Measurements from ENCODE around the gene METRN. TPM values are rescaled to one million over a fixed set of nuclear protein-coding genes. Genes with fewer than 3 reads are reported as not detected.
"Not testable (repeated sequence)": the region's sequence is repeated elsewhere in the genome, so short reads cannot be mapped to it uniquely, and the experiment has no call there.

METRN gene
- total and polyA plus RNA-seq, 4 experiments from 2014 or later = 6.9 to 18.8 (median 8.0) TPM

DNA sequence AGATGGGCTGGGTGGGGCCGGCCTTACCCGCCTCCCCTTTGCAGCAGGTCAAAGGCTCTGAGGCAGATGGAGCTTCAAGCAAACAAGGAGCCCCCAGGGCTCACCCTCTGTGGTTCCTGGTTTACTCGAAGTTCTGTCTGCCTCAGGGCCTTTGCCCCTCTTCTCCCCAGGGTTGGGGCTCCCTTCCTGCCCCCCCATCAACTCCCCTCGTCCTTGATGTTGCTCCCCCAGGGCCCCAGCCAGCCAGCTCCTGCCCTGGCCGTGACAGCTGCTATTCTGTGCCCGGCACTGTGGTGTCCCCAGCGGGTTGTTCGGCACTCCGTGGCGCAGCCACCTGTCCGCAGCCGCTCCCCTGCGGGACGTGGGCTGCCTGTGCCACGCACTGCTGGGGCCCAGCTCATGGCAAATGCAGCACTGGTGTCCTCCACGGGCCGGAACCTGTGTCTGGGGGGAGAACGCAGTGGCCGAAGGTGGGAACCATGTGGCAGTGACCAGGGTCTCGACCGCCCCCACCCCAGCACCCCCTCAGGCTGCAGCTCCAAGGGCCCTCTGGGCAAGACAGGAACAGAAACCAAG is 4.3 kb upstream of the METRN start:
- Histone ChIP-seq H3K36me3 (ENCODE audit: insufficient read depth, low read length) (no peaks in the 10 kb centered on the region), H3K4me3 (ENCODE audit: low read length in 2 of 2) (no peak overlapping the region), H3K4me1 (ENCODE audit: insufficient read depth, low read length) (peaks cover 6% of the 10 kb centered on the region), H3K27me3 (ENCODE audit: insufficient read depth, low read length) (peaks cover 38% of the 10 kb centered on the region), H3K27ac (ENCODE audit: low read depth, low read length) (no peak overlapping the region), H3K9me3 (ENCODE audit: control insufficient read depth in 1 of 2, low read length in 2 of 2) (no peaks in the 10 kb centered on the region)
- no peaks in the 10 kb centered on the region for H3K36me3 Mint-ChIP-seq
- POLR2A ChIA-PET (ENCODE audit: partially characterized antibody) = interaction anchor here (0.9 to 9.0 kb wide), 3 partner anchors 11 to 15 kb away, joined by 3 to 71 read pairs (median 4); partner anchors contain the start of genes ANTKMT, CCDC78 and HAGHL
- peaks cover 0 to 13% (median 6%) of the 10 kb centered on the region in 4 donors for H3K4me1 Mint-ChIP-seq
- H3K4me3 Mint-ChIP-seq = no peak overlapping the region
- CTCF ChIA-PET (ENCODE audit: partially characterized antibody) = interaction anchor here (0.7 to 6.0 kb wide), 5 partner anchors 9 to 75 kb away, joined by 3 to 84 read pairs (median 3); partner anchors contain the start of genes CHTF18, CIAO3 and RPUSD1
- no peaks in the 10 kb centered on the region for H3K9me3 Mint-ChIP-seq
- peaks cover 19 to 36% of the 10 kb centered on the region in 2 donors for H3K27me3 Mint-ChIP-seq
- intact Hi-C loops (cut with micrococcal nuclease) = loop anchor here (1.0 kb wide), 2 partner anchors 31 to 75 kb away; no protein-coding TSS in a partner anchor
- H3K27ac Mint-ChIP-seq = no peak overlapping the region
- DNase-seq = no peak

- H3K9me3 Mint-ChIP-seq = no peaks in the 10 kb centered on the region
- POLR2A ChIA-PET (ENCODE audit: partially characterized antibody) = interaction anchor here (1.5 to 9.0 kb wide), 2 partner anchors 14 to 76 kb away, joined by 3 to 71 read pairs; partner anchors contain the start of genes ANTKMT, CCDC78 and HAGHL
- peak overlapping the region in 1 of 7 donors; percentile 17 for H3K27ac Mint-ChIP-seq
- Histone ChIP-seq H3K27ac (ENCODE audit: low read depth, low read length) (no peak overlapping the region), H3K4me1 (ENCODE audit: insufficient read depth, low read length) (peaks cover 10% of the 10 kb centered on the region), H3K27me3 (ENCODE audit: insufficient read depth, low read length) (peaks cover 38% of the 10 kb centered on the region), H3K4me3 (ENCODE audit: low read length in 2 of 2) (no peak overlapping the region), H3K9me3 (ENCODE audit: control insufficient read depth in 1 of 2, low read length in 2 of 2) (no peaks in the 10 kb centered on the region), H3K36me3 (ENCODE audit: insufficient read depth, low read length) (no peaks in the 10 kb centered on the region)
- H3K4me3 Mint-ChIP-seq = no peak overlapping the region
- intact Hi-C loops (cut with micrococcal nuclease) = loop anchor here (1.0 kb wide), 2 partner anchors 30 to 74 kb away; no protein-coding TSS in a partner anchor
- DNase-seq = no peak
- H3K4me1 Mint-ChIP-seq = peaks cover 0 to 16% (median 6%) of the 10 kb centered on the region in 4 donors
- H3K36me3 Mint-ChIP-seq = no peaks in the 10 kb centered on the region
- CTCF ChIA-PET (ENCODE audit: partially characterized antibody) = interaction anchor here (1.3 to 6.0 kb wide), 4 partner anchors 16 to 512 kb away, joined by 3 to 84 read pairs (median 5); partner anchors contain the start of genes CHTF18, CIAO3 and RPUSD1
- peaks cover 19 to 36% of the 10 kb centered on the region in 2 donors for H3K27me3 Mint-ChIP-seq
These were observed 3.8 kb upstream of the METRN start for GRCh38 chr16:711084-711483.

GRCh38 chr16:711548-712320 is 3.2 kb upstream of the METRN start:
- Mint-ChIP-seq H3K9me3 (no peaks in the 10 kb centered on the region), H3K27ac (peak overlapping the region in 1 of 7 donors; percentile 17), H3K4me3 (no peak overlapping the region), H3K4me1 (peaks cover 0 to 15% (median 4%) of the 10 kb centered on the region in 4 donors), H3K27me3 (peaks cover 19 to 31% of the 10 kb centered on the region in 2 donors), H3K36me3 (no peaks in the 10 kb centered on the region)
- Histone ChIP-seq H3K27ac (ENCODE audit: low read depth, low read length) (no peak overlapping the region), H3K4me1 (ENCODE audit: insufficient read depth, low read length) (peaks cover 14% of the 10 kb centered on the region), H3K9me3 (ENCODE audit: control insufficient read depth in 1 of 2, low read length in 2 of 2) (no peaks in the 10 kb centered on the region), H3K4me3 (ENCODE audit: low read length in 2 of 2) (no peak overlapping the region), H3K27me3 (ENCODE audit: insufficient read depth, low read length) (peaks cover 36% of the 10 kb centered on the region), H3K36me3 (ENCODE audit: insufficient read depth, low read length) (no peaks in the 10 kb centered on the region)
- ChIA-PET CTCF (ENCODE audit: partially characterized antibody) (interaction anchor here (0.8 to 6.0 kb wide), 25 partner anchors 8 to 511 kb away, joined by 3 to 84 read pairs (median 4); partner anchors contain the start of genes ANTKMT, CHTF18, CIAO3 and RHBDL1), POLR2A (ENCODE audit: partially characterized antibody) (interaction anchor here (1.3 to 9.0 kb wide), 7 partner anchors 13 to 76 kb away, joined by 3 to 71 read pairs (median 5); partner anchors contain the start of genes ANTKMT, CCDC78, CHTF18 and CIAO3)
- peak; percentile 69 to 79 (median 72) for DNase-seq
- intact Hi-C loops (cut with micrococcal nuclease) = loop anchor here (1.0 kb wide), 2 partner anchors 30 to 74 kb away; no protein-coding TSS in a partner anchor

DNA sequence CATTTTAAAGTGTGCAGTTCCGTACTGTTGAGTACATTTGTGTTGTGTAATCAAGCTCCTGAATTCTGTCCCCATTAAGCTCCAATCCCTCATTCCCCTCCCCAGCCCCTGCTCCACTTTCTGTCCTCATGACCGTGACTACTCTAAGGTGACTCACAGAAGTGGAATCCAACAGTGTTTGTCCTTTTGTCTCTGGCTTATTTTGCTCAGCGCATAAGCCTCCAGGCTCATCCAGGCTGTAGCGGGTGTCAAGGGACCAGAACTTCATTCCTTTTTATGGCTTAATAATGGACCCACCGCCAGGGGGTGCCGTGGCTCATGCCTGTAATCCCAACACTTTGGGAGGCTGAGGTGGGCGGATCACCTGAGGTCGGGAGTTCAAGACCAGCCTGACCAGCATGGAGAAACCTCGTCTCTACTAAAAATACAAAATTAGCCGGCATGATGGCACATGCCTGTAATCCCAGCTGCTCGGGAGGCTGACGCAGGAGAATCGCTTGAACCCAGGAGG is 2.1 kb upstream of the METRN start:
- H3K9me3 Mint-ChIP-seq; H3K9me3 ChIP-seq (ENCODE audit: control insufficient read depth in 1 of 2, low read length in 2 of 2); H3K27ac ChIP-seq (ENCODE audit: low read depth, low read length); intact Hi-C loops (cut with micrococcal nuclease); H3K4me3 ChIP-seq (ENCODE audit: low read length in 2 of 2); H3K36me3 ChIP-seq (ENCODE audit: insufficient read depth, low read length); H3K36me3 Mint-ChIP-seq: not testable (repeated sequence)
- POLR2A ChIA-PET (ENCODE audit: partially characterized antibody) = interaction anchor here (1.3 to 9.0 kb wide), 7 partner anchors 12 to 75 kb away, joined by 3 to 71 read pairs (median 5); partner anchors contain the start of genes ANTKMT, CCDC78, CHTF18 and CIAO3
- Mint-ChIP-seq H3K27me3 (peaks cover 17 to 27% of the 10 kb centered on the region in 2 donors), H3K4me1 (peaks cover 0 to 13% (median 2%) of the 10 kb centered on the region in 4 donors), H3K4me3 (peak overlapping the region in 1 of 8 donors; percentile 46), H3K27ac (peak overlapping the region in 2 of 7 donors; percentile 29 to 43)
- DNase-seq = peak in 3 of 5 donors; percentile 36 to 42 (median 40)
- Histone ChIP-seq H3K4me1 (ENCODE audit: insufficient read depth, low read length) (peaks cover 14% of the 10 kb centered on the region), H3K27me3 (ENCODE audit: insufficient read depth, low read length) (peaks cover 28% of the 10 kb centered on the region)
- CTCF ChIA-PET (ENCODE audit: partially characterized antibody) = interaction anchor here (0.8 to 6.0 kb wide), 24 partner anchors 7 to 510 kb away, joined by 3 to 84 read pairs (median 4); partner anchors contain the start of genes ANTKMT, CHTF18, CIAO3 and RHBDL1

- Histone ChIP-seq H3K27me3 (ENCODE audit: insufficient read depth, low read length) (peaks cover 15% of the 10 kb centered on the region), H3K9me3 (ENCODE audit: control insufficient read depth in 1 of 2, low read length in 2 of 2) (no peaks in the 10 kb centered on the region), H3K36me3 (ENCODE audit: insufficient read depth, low read length) (no peaks in the 10 kb centered on the region), H3K4me1 (ENCODE audit: insufficient read depth, low read length) (peaks cover 14% of the 10 kb centered on the region), H3K27ac (ENCODE audit: low read depth, low read length) (no peak overlapping the region), H3K4me3 (ENCODE audit: low read length in 2 of 2) (no peak overlapping the region)
- H3K4me1 Mint-ChIP-seq = peaks cover 0 to 15% (median 5%) of the 10 kb centered on the region in 4 donors
- no peaks in the 10 kb centered on the region for H3K9me3 Mint-ChIP-seq
- H3K36me3 Mint-ChIP-seq = no peaks in the 10 kb centered on the region
- intact Hi-C loops (cut with micrococcal nuclease) = no loop called here
- H3K27me3 Mint-ChIP-seq = peaks cover 6 to 15% of the 10 kb centered on the region in 2 donors
- H3K4me3 Mint-ChIP-seq = peak overlapping the region in 3 of 8 donors; percentile 6 to 32 (median 7)
- DNase-seq = no peak
- ChIA-PET CTCF (ENCODE audit: partially characterized antibody) (interaction anchor here (0.7 to 6.0 kb wide), 5 partner anchors 11 to 72 kb away, joined by 3 to 84 read pairs (median 3); partner anchors contain the start of genes CCDC78, CHTF18 and RPUSD1), POLR2A (ENCODE audit: partially characterized antibody) (interaction anchor here (1.4 to 9.0 kb wide), 5 partner anchors 11 to 71 kb away, joined by 5 to 71 read pairs (median 15); partner anchors contain the start of genes ANTKMT, CCDC78, CIAO3 and HAGHL)
- H3K27ac Mint-ChIP-seq = peak overlapping the region in 1 of 7 donors; percentile 27
These were observed 839 bp upstream of the METRN start for GRCh38 chr16:714079-714478.

DNA sequence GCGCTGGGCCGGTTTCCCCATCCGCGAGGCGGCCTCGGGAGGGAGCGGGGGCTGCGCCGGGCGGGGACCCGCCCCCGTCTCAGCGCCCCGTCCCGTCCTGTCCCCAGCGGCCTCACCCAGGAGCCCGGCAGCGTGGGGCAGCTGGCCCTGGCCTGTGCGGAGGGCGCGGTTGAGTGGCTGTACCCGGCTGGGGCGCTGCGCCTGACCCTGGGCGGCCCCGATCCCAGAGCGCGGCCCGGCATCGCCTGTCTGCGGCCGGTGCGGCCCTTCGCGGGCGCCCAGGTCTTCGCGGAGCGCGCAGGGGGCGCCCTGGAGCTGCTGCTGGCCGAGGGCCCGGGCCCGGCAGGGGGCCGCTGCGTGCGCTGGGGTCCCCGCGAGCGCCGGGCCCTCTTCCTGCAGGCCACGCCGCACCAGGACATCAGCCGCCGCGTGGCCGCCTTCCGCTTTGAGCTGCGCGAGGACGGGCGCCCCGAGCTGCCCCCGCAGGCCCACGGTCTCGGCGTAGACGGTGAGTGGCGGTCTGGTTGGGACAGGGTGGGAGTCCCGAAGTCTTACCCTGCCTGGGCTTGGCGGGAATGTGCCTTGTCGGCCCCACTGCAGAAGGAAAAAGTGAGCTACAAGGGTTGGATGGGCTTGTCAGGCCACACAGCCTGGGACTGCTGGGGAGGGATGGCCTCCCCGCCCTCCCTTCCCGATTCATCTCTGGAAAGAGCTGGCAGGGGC is 720 bp downstream of the METRN start:
- Histone ChIP-seq H3K27me3 (ENCODE audit: insufficient read depth, low read length) (peaks cover 5% of the 10 kb centered on the region), H3K4me3 (ENCODE audit: low read length in 2 of 2) (peak overlapping the region in 1 of 2 donors; percentile 43), H3K27ac (ENCODE audit: low read depth, low read length) (no peak overlapping the region), H3K9me3 (ENCODE audit: control insufficient read depth in 1 of 2, low read length in 2 of 2) (no peaks in the 10 kb centered on the region), H3K36me3 (ENCODE audit: insufficient read depth, low read length) (no peaks in the 10 kb centered on the region), H3K4me1 (ENCODE audit: insufficient read depth, low read length) (peaks cover 29% of the 10 kb centered on the region)
- Mint-ChIP-seq H3K9me3 (no peaks in the 10 kb centered on the region), H3K4me1 (peaks cover 3 to 30% (median 14%) of the 10 kb centered on the region in 4 donors), H3K36me3 (no peaks in the 10 kb centered on the region), H3K27ac (peak overlapping the region in 2 of 7 donors; percentile 35 to 44), H3K4me3 (peak overlapping the region; percentile 39 to 73 (median 56)), H3K27me3 (peaks cover 0 to 4% of the 10 kb centered on the region in 2 donors)
- CTCF ChIA-PET (ENCODE audit: partially characterized antibody) = interaction anchor here (0.8 to 2.0 kb wide), 10 partner anchors 8 to 71 kb away, joined by 3 to 7 read pairs (median 4); partner anchors contain the start of gene CIAO3
- POLR2A ChIA-PET (ENCODE audit: partially characterized antibody) = interaction anchor here (0.9 to 9.0 kb wide), 10 partner anchors 9 to 79 kb away, joined by 3 to 71 read pairs (median 4); partner anchors contain the start of genes ANTKMT, CCDC78, CIAO3 and HAGHL
- intact Hi-C loops (cut with micrococcal nuclease) = no loop called here
- DNase-seq = no peak
